MCF 10A (cell line): ENCODE data around the gene OR11L1. TPM values are rescaled to one million over a fixed set of nuclear protein-coding genes. Genes with fewer than 3 reads are reported as not detected.

ENCODE experiments used
- BruUV-seq: library from RNA; stranded (reverse); fragments of 400-500 nt; replicated peaks from 2 replicates; lab custom pipeline; 2021; lab: Mats Ljungman, UMichigan
- CTCF ChIA-PET: fragments of 300-600 bp; sonication (Branson Sonifier 250); formaldehyde crosslinking; extraction: SDS; loops from one replicate; lab custom pipeline; 2021; ENCODE audit warnings: antibody characterized with exemption, inconsistent platforms; lab: Yijun Ruan, JAX
- POLR2A ChIA-PET: fragments of 300-600, 350-650 bp; sonication (Branson Sonifier 250); formaldehyde crosslinking; extraction: SDS; loops from one replicate; lab custom pipeline; 2020; ENCODE audit warnings: antibody characterized with exemption, inconsistent platforms; lab: Yijun Ruan, JAX
- DNase-seq: peaks from one replicate; pipeline ENCODE4 v3.0.0-alpha.2; 2018; ENCODE audit not compliant: unreplicated experiment
- H3K27ac Mint-ChIP-seq: one replicate; pipeline ENCODE4 v1.8.0; 2022; ENCODE audit warnings: mild to moderate bottlenecking, low read depth, mixed read lengths; ENCODE audit not compliant: unreplicated experiment
- H3K27me3 Mint-ChIP-seq: one replicate; pipeline ENCODE4 v1.8.0; 2022; ENCODE audit warnings: mixed read lengths; ENCODE audit not compliant: insufficient read depth, unreplicated experiment
- H3K36me3 Mint-ChIP-seq: one replicate; pipeline ENCODE4 v1.8.0; 2022; ENCODE audit warnings: mild to moderate bottlenecking, moderate library complexity, mixed read lengths; ENCODE audit not compliant: insufficient read depth, unreplicated experiment
- H3K4me1 Mint-ChIP-seq: one replicate; pipeline ENCODE4 v1.8.0; 2022; ENCODE audit warnings: mixed read lengths; ENCODE audit not compliant: insufficient read depth, unreplicated experiment
- H3K4me3 Mint-ChIP-seq: one replicate; pipeline ENCODE4 v1.8.0; 2022; ENCODE audit warnings: mild to moderate bottlenecking, moderate library complexity, mixed read lengths; ENCODE audit not compliant: unreplicated experiment
- H3K9me3 Mint-ChIP-seq: one replicate; pipeline ENCODE4 v1.8.0; 2022; ENCODE audit warnings: mixed read lengths; ENCODE audit not compliant: unreplicated experiment
- intact Hi-C: fragments of 100-400 bp; cut with micrococcal nuclease; formaldehyde crosslinking; loops from 2 replicates; pipeline ENCODE4 v1.14.1; 2022
- total RNA-seq: library from RNA; stranded (reverse); gene quantifications from 2 replicates; pipeline ENCODE4 v1.2.3, GENCODE V29; 2022
- TF ChIP-seq, protein P1 (sequence below): fragments of 200-600 bp; IDR thresholded peaks from one replicate; pipeline ENCODE4 v1.8.0; 2022; ENCODE audit warnings: antibody characterized with exemption, mild to moderate bottlenecking; ENCODE audit not compliant: unreplicated experiment

The OR11L1 gene
- total RNA-seq, 1 experiment from 2014 or later, result not detected

DNA sequence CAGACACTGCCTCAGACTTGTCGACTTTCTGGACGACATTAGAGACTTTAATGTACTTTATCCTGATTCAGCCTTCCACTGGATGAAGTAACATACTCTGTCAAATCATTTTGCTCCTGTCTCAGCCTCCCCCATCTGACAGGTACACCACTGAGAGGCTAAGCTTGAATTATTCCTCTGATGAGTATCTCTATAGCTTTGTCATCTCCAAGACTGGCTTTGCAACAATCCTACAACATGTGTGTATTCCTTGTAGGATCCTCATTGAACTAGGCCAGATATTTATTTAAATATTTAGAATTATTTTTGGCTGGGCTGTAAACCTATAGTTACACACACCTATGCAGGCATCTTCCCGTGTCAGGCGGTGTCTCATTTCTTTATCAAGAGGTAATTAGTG, 14.2 kb upstream of the OR11L1 start:
- Mint-ChIP-seq H3K4me1 (peaks cover 6% of the 10 kb centered on the region), H3K27ac (no peak overlapping the region), H3K36me3 (no peaks in the 10 kb centered on the region), H3K4me3 (no peak overlapping the region), H3K27me3 (no peaks in the 10 kb centered on the region), H3K9me3 (peaks cover 8% of the 10 kb centered on the region)
- no TSS peak for BruUV-seq
- ChIA-PET CTCF (no interaction called here), POLR2A (no interaction called here)
- TF ChIP-seq, protein P1, sequence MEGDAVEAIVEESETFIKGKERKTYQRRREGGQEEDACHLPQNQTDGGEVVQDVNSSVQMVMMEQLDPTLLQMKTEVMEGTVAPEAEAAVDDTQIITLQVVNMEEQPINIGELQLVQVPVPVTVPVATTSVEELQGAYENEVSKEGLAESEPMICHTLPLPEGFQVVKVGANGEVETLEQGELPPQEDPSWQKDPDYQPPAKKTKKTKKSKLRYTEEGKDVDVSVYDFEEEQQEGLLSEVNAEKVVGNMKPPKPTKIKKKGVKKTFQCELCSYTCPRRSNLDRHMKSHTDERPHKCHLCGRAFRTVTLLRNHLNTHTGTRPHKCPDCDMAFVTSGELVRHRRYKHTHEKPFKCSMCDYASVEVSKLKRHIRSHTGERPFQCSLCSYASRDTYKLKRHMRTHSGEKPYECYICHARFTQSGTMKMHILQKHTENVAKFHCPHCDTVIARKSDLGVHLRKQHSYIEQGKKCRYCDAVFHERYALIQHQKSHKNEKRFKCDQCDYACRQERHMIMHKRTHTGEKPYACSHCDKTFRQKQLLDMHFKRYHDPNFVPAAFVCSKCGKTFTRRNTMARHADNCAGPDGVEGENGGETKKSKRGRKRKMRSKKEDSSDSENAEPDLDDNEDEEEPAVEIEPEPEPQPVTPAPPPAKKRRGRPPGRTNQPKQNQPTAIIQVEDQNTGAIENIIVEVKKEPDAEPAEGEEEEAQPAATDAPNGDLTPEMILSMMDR, result no peak
- intact Hi-C loops, result no loop called here
- no peak for DNase-seq

DNA sequence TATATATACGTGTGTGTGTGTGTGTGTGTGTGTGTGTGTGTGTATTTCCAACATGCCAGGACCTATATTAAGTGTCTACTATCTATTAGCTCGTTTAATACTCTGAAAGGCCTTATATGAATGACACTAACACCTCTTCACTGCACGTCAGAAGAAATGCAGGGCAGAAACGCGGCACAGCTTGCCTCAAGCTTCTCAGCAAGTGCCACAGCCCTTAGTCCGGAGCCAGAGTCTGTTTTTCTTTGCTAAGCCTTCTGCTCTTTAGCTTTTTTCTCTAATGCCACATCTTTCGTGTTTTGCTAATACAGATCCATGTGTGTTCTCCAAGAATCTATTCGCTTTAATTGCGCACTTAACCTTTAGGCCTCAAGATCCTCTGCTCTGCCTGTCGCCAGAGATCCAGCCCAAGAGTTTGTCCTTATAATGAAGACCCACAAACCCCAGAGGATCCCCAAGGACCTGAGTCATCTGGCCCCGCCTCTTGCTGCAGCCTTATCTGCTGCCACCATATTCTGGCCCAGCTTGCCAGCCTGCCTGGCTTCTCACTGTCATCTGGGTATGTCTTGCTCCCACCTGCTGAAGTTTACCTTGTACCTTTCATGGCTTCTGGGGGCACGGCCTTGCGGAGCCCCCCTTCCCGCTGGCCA, 13.3 kb upstream of the OR11L1 start:
- TF ChIP-seq, protein P1, result no peak
- H3K9me3 Mint-ChIP-seq, result peaks cover 8% of the 10 kb centered on the region
- DNase-seq, result no peak
- no peak overlapping the region for H3K27ac Mint-ChIP-seq
- no peaks in the 10 kb centered on the region for H3K27me3 Mint-ChIP-seq
- peaks cover 6% of the 10 kb centered on the region for H3K4me1 Mint-ChIP-seq
- no peak overlapping the region for H3K4me3 Mint-ChIP-seq
- ChIA-PET CTCF (no interaction called here), POLR2A (no interaction called here)
- H3K36me3 Mint-ChIP-seq, result no peaks in the 10 kb centered on the region
- intact Hi-C loops, result no loop called here
- no TSS peak for BruUV-seq

DNA sequence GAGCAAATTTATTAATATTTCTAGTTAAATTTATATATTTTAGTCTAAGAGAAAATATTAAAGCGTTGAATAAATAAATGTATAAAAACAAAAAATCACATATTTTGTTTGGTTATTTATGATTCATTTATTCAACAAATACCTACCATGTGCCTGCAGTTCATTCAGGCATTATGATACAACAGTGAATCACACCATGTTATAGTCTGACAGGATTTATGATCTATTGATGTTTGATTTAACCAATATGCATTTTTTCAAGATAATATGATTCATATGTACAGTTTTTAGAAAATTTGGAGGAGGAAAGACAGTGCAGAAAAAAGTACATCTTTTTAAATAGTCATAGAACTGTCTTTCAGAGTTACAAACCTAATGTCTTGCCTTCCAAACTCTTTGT, 7.9 kb upstream of the OR11L1 start:
- no peaks in the 10 kb centered on the region for H3K36me3 Mint-ChIP-seq
- peak; percentile 21 for DNase-seq
- no peak overlapping the region for H3K4me3 Mint-ChIP-seq
- no peaks in the 10 kb centered on the region for H3K27me3 Mint-ChIP-seq
- no peak overlapping the region for H3K27ac Mint-ChIP-seq
- POLR2A ChIA-PET, result no interaction called here
- peaks cover 11% of the 10 kb centered on the region for H3K4me1 Mint-ChIP-seq
- CTCF ChIA-PET, result interaction anchor here (0.6 to 0.7 kb wide), 2 partner anchors 94 to 170 kb away, joined by 3 to 4 read pairs; partner anchors contain the start of gene OR13G1
- intact Hi-C loops, result no loop called here
- TF ChIP-seq, protein P1, result no peak
- H3K9me3 Mint-ChIP-seq, result peaks cover 8% of the 10 kb centered on the region
- BruUV-seq, result no TSS peak

DNA sequence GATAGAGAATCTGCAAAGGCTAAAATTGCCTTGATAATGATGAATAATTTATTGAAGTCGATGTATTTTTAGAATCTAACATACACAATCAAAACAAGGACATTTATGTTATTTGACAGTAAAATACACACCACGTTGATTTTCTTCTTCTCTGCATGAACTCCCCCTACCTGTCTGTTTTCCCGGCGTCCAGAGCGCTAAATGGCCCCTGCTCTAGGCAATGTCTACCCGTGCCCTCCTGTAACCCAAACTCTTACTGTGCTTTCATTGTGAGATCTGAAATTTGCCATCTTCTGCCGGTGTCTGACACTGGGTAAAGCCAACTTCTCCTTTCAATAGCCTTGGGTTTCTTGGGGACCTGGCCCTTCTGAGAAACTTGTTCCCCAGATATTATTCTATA, 6.7 kb upstream of the OR11L1 start:
- CTCF ChIA-PET, result no interaction called here
- POLR2A ChIA-PET, result no interaction called here
- Mint-ChIP-seq H3K36me3 (no peaks in the 10 kb centered on the region), H3K27me3 (no peaks in the 10 kb centered on the region), H3K4me1 (peaks cover 8% of the 10 kb centered on the region), H3K4me3 (no peak overlapping the region), H3K27ac (no peak overlapping the region), H3K9me3 (peaks cover 4% of the 10 kb centered on the region)
- TF ChIP-seq, protein P1, result no peak
- DNase-seq, result no peak
- no TSS peak for BruUV-seq
- intact Hi-C loops, result no loop called here
